ENCODE results near the gene ARHGEF10L.

Gene ARHGEF10L

GRCh38 chr1:17661546-17662157 is 122.2 kb downstream of the ARHGEF10L start:
- no peak for DNase-seq (ENCODE audit: low read depth)

GRCh38 chr1:17662296-17662695 is 122.8 kb downstream of the ARHGEF10L start:
- no peak for DNase-seq (ENCODE audit: low read depth)

GRCh38 chr1:17662786-17663185 is 123.3 kb downstream of the ARHGEF10L start:
- DNase-seq (ENCODE audit: low read depth) = no peak

GRCh38 chr1:17663646-17664045 is 124.1 kb downstream of the ARHGEF10L start:
- no peak for DNase-seq (ENCODE audit: low read depth)

- no peak for DNase-seq (ENCODE audit: low read depth)
Observed at GRCh38 chr1:17664322-17664721, 124.8 kb downstream of the ARHGEF10L start.

GRCh38 chr1:17665054-17665453 is 125.6 kb downstream of the ARHGEF10L start:
- no peak for DNase-seq (ENCODE audit: low read depth)

GRCh38 chr1:17665950-17666720 is 126.6 kb downstream of the ARHGEF10L start:
- no peak for DNase-seq (ENCODE audit: low read depth)

GRCh38 chr1:17667641-17668040 is 128.1 kb downstream of the ARHGEF10L start:
- DNase-seq (ENCODE audit: low read depth) = no peak

GRCh38 chr1:17668195-17668594 is 128.7 kb downstream of the ARHGEF10L start:
- DNase-seq (ENCODE audit: low read depth) = no peak

GRCh38 chr1:17668624-17669175 is 129.2 kb downstream of the ARHGEF10L start:
- no peak for DNase-seq (ENCODE audit: low read depth)

GRCh38 chr1:17669305-17669704 is 129.8 kb downstream of the ARHGEF10L start:
- DNase-seq (ENCODE audit: low read depth) = no peak

GRCh38 chr1:17669866-17670451 is 130.5 kb downstream of the ARHGEF10L start:
- no peak for DNase-seq (ENCODE audit: low read depth)

- DNase-seq (ENCODE audit: low read depth) = no peak
Observed at GRCh38 chr1:17670587-17671313, 131.3 kb downstream of the ARHGEF10L start.

GRCh38 chr1:17671314-17671705 is 131.8 kb downstream of the ARHGEF10L start:
- no peak for DNase-seq (ENCODE audit: low read depth)

GRCh38 chr1:17671741-17672140 is 132.2 kb downstream of the ARHGEF10L start:
- no peak for DNase-seq (ENCODE audit: low read depth)

- no peak for DNase-seq (ENCODE audit: low read depth)
Observed at GRCh38 chr1:17672226-17672625, 132.7 kb downstream of the ARHGEF10L start.

- DNase-seq (ENCODE audit: low read depth) = no peak
Observed at GRCh38 chr1:17673329-17674072, 134.0 kb downstream of the ARHGEF10L start.

- no peak for DNase-seq (ENCODE audit: low read depth)
Observed at GRCh38 chr1:17674726-17675500, 135.4 kb downstream of the ARHGEF10L start.

- no peak for DNase-seq (ENCODE audit: low read depth)
Observed at GRCh38 chr1:17675744-17676143, 136.2 kb downstream of the ARHGEF10L start.

- no peak for DNase-seq (ENCODE audit: low read depth)
Observed at GRCh38 chr1:17676387-17677060, 137.0 kb downstream of the ARHGEF10L start.

Data from activated T-helper 1 cell treated with Interleukin-2 at 50 U/mL for 16 hours (primary cell).